22Rv1 (cell line): ENCODE results near the gene KCNQ5.

Experiments
- ZFX ChIP-seq: fragments of 450-650 bp; IDR thresholded peaks from 2 replicates; pipeline ENCODE4 v1.6.1; 2017; ENCODE audit warnings: antibody characterized with exemption, borderline replicate concordance
- TF ChIP-seq, protein P1 (sequence below): fragments of 450-650 bp; IDR thresholded peaks from 2 replicates; pipeline ENCODE4 v1.5.1; 2017; ENCODE audit warnings: mild to moderate bottlenecking

DNA sequence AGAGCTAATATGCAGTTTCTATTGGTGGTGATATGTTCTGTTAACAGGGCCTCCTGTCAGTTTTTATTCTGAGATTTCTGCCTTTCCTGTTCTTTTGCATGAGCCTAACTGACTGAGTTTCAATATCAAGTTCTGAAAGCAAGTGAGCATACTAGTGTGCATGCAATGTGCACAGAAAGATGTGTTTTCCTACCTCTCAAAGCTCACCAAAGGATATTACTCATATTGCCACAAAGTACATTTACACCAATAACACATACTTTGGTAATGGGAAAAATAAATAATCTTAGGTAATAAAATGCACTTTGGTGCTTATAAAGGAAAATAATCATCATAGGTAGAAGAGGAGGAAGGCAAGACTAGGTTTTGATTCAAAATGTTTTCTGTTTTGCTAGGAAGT is 408.4 kb downstream of the KCNQ5 start:
- TF ChIP-seq, protein P1, sequence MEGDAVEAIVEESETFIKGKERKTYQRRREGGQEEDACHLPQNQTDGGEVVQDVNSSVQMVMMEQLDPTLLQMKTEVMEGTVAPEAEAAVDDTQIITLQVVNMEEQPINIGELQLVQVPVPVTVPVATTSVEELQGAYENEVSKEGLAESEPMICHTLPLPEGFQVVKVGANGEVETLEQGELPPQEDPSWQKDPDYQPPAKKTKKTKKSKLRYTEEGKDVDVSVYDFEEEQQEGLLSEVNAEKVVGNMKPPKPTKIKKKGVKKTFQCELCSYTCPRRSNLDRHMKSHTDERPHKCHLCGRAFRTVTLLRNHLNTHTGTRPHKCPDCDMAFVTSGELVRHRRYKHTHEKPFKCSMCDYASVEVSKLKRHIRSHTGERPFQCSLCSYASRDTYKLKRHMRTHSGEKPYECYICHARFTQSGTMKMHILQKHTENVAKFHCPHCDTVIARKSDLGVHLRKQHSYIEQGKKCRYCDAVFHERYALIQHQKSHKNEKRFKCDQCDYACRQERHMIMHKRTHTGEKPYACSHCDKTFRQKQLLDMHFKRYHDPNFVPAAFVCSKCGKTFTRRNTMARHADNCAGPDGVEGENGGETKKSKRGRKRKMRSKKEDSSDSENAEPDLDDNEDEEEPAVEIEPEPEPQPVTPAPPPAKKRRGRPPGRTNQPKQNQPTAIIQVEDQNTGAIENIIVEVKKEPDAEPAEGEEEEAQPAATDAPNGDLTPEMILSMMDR = no peak
- TF ChIP-seq ZFX = no peak
